ENCODE measurements around the gene ABCA5. TPM values are rescaled to one million over a fixed set of nuclear protein-coding genes. Genes with fewer than 3 reads are reported as not detected.
A peak's percentile ranks its signal among the peaks of the same experiment; 100 is the strongest.

The ABCA5 gene
- total and polyA plus RNA-seq, 2 of the 13 experiments (the other 11 are each of a cell fraction or from before 2014, with no cell fraction given): 9.7 to 10.1 TPM

DNA sequence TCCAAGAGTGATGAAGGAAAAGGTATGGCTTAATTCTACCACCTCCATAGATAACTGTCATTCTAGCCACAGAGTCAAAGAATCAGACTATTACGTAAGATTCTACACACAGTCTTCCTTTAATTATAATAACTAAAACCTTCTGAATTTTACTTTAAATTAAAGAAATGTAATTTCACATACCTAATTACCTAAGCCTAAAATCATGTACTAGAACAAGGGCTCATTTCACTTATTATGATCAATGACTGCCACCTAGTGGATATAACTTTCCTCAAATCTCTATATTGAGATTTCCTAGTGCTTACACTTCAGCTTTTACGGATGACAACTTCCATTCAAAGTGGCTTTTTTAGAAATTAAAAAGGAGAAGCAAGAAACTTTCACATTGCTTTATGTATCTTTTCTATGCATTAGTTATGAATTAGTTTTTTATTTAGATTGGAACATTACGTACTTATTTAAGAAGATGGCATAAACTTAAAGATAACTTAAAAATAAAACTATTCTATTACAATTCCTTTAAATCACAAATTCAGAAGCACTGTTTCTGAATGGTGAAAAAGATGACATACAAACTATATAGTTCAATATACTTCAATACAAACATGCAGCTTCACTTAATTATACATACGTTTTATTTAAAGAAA lies 80.1 kb downstream of the ABCA5 start:
- no peak overlapping the region for H3K9ac ChIP-seq (ENCODE audit: insufficient read depth, low read depth, low read length)
- intact Hi-C loops (cut with micrococcal nuclease; ENCODE audit: unreplicated experiment) (loop anchor here (1.0 to 5.0 kb wide), 2 partner anchors 473 to 715 kb away; no protein-coding TSS in a partner anchor), in situ Hi-C loops (cut with HindIII; ENCODE audit: extremely low pct_ligation_motif_present, low pct_unique_long_range_greater_than_20kb) (no loop called here)
- ChIA-PET CTCF (ENCODE audit: low intra/inter-chr PET ratio, low total read pairs) (interaction anchor here (0.8 to 3.5 kb wide), 5 partner anchors 11 to 487 kb away, joined by 3 to 47 read pairs (median 4); no protein-coding TSS in a partner anchor), POLR2A (no interaction called here)
- WGBS (ENCODE audit: low lambda C conversion rate): 80% methylated on average over 4 of the region's 4 CpGs
- BruUV-seq (replicated peaks): no TSS peak
- H2AFZ ChIP-seq (ENCODE audit: low read length): no peak overlapping the region
- FAIRE-seq (no peak), DNase-seq (ENCODE audit: low spot score) (peak; percentile 62), ATAC-seq (no peak; the same call in 2 of the 3 replicates)
- H3K4me2 ChIP-seq (ENCODE audit: low read depth, low read length): no peak overlapping the region
- H4K20me1 ChIP-seq (ENCODE audit: insufficient read depth, low read length): no peaks in the 10 kb centered on the region
- H3K4me3 ChIP-seq (replicated peaks in 1 of 3; ENCODE audit: insufficient read depth in 1 of 3, low read depth in 2 of 3, low read length in 3 of 3): no peak overlapping the region
- no peak overlapping the region for H3K27ac ChIP-seq (ENCODE audit: extremely low read length, insufficient read depth, low read length)
- H3K79me2 ChIP-seq (ENCODE audit: insufficient read depth, low read length): no peaks in the 10 kb centered on the region
- no peaks in the 10 kb centered on the region for H3K9me3 ChIP-seq (ENCODE audit: low read length)
- peaks cover 0 to 1% of the 10 kb centered on the region in 2 experiments; a peak in 1 of 5 replicates for H3K36me3 ChIP-seq (replicated peaks in 1 of 2; ENCODE audit: control insufficient read depth in 1 of 2, insufficient read depth in 2 of 2, low read length in 2 of 2)
- no peaks in the 10 kb centered on the region for H3K27me3 ChIP-seq (ENCODE audit: control insufficient read depth in 1 of 2, insufficient read depth in 2 of 2, low read length in 2 of 2)
- no peaks in the 10 kb centered on the region for H3K4me1 ChIP-seq (ENCODE audit: insufficient read depth, low read length)
- TF ChIP-seq, protein P1, sequence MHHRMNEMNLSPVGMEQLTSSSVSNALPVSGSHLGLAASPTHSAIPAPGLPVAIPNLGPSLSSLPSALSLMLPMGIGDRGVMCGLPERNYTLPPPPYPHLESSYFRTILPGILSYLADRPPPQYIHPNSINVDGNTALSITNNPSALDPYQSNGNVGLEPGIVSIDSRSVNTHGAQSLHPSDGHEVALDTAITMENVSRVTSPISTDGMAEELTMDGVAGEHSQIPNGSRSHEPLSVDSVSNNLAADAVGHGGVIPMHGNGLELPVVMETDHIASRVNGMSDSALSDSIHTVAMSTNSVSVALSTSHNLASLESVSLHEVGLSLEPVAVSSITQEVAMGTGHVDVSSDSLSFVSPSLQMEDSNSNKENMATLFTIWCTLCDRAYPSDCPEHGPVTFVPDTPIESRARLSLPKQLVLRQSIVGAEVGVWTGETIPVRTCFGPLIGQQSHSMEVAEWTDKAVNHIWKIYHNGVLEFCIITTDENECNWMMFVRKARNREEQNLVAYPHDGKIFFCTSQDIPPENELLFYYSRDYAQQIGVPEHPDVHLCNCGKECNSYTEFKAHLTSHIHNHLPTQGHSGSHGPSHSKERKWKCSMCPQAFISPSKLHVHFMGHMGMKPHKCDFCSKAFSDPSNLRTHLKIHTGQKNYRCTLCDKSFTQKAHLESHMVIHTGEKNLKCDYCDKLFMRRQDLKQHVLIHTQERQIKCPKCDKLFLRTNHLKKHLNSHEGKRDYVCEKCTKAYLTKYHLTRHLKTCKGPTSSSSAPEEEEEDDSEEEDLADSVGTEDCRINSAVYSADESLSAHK (CRISPR knock-in tag; IDR thresholded peaks at IDR 0.05; ENCODE audit: borderline replicate concordance): no peak
- no peak for TF ChIP-seq ZNF282 (IDR thresholded peaks at IDR 0.05; ENCODE audit: partially characterized antibody)
- TF ChIP-seq, protein P2, sequence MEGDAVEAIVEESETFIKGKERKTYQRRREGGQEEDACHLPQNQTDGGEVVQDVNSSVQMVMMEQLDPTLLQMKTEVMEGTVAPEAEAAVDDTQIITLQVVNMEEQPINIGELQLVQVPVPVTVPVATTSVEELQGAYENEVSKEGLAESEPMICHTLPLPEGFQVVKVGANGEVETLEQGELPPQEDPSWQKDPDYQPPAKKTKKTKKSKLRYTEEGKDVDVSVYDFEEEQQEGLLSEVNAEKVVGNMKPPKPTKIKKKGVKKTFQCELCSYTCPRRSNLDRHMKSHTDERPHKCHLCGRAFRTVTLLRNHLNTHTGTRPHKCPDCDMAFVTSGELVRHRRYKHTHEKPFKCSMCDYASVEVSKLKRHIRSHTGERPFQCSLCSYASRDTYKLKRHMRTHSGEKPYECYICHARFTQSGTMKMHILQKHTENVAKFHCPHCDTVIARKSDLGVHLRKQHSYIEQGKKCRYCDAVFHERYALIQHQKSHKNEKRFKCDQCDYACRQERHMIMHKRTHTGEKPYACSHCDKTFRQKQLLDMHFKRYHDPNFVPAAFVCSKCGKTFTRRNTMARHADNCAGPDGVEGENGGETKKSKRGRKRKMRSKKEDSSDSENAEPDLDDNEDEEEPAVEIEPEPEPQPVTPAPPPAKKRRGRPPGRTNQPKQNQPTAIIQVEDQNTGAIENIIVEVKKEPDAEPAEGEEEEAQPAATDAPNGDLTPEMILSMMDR (CRISPR knock-in tag; IDR thresholded peaks at IDR 0.05): peak; percentile 78
- no peak for TF ChIP-seq NR1H2 (CRISPR knock-in tag; IDR thresholded peaks at IDR 0.05; ENCODE audit: borderline replicate concordance, low read depth)
- no peak for TF ChIP-seq ZNF761 (CRISPR knock-in tag; conservative IDR thresholded peaks at IDR 0.05)
- TF ChIP-seq TCF7 (IDR thresholded peaks at IDR 0.05; ENCODE audit: low read depth): no peak
- TF ChIP-seq ATAD3A (CRISPR knock-in tag; IDR thresholded peaks at IDR 0.05): no peak
- TF ChIP-seq GATAD2A (CRISPR knock-in tag; IDR thresholded peaks at IDR 0.05): 0 out of 2 replicates have a peak, but pooled peaks have one; percentile 8
- TF ChIP-seq CREB1 (IDR thresholded peaks at IDR 0.05): no peak
- TF ChIP-seq CREB1 (CRISPR knock-in tag; IDR thresholded peaks at IDR 0.05): no peak
- no peak for TF ChIP-seq AGO1 (IDR thresholded peaks at IDR 0.05; ENCODE audit: low read depth, low read length, poor library complexity, severe bottlenecking)
- no peak for TF ChIP-seq NCOA5 (CRISPR knock-in tag; IDR thresholded peaks at IDR 0.05)
- TF ChIP-seq GATA4 (IDR thresholded peaks at IDR 0.05; ENCODE audit: borderline replicate concordance, low read depth): no peak
- no peak for TF ChIP-seq TBX3 (IDR thresholded peaks at IDR 0.05; ENCODE audit: borderline replicate concordance)
- TF ChIP-seq MAF1 (CRISPR knock-in tag; IDR thresholded peaks at IDR 0.05; ENCODE audit: borderline replicate concordance): no peak
- TF ChIP-seq ZFP90 (CRISPR knock-in tag; IDR thresholded peaks at IDR 0.05; ENCODE audit: borderline replicate concordance): no peak
- no peak for TF ChIP-seq ZSCAN30 (CRISPR knock-in tag; IDR thresholded peaks at IDR 0.05)
- no peak for TF ChIP-seq ZKSCAN8 (CRISPR knock-in tag; IDR thresholded peaks at IDR 0.05; ENCODE audit: borderline replicate concordance)
